DMS153 (cell line): ENCODE results near the gene RAG1.
A peak's percentile ranks its signal among the peaks of the same experiment; 100 is the strongest.
"Not testable (repeated sequence)": the region's sequence is repeated elsewhere in the genome, so short reads cannot be mapped to it uniquely, and the experiment has no call there.

ENCODE experiments used
- DNase-seq: peaks from one replicate; lab custom pipeline; 2025; lab: John Stamatoyannopoulos, UW

The RAG1 gene

DNA sequence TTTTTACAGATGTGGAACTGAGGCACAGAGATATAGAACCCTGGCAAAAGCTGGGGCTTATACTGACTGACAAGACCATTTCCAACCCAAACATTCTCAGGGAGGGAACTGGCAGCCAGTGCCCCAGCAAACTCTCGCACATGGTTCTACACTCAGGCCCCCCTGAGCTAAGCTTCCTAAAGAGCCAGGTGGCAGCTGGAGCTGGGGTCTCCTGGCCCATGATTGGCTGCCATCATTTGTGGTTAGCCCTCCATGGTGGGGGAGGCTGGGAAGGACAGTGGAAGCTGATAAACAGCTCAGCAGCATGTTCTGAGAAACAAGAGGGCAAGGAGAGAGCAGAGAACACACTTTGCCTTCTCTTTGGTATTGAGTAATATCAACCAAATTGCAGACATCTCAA lies at the start of gene RAG1:
TSS of gene RAG1 (plus strand) at position 314 of the 400 bp plus-strand sequence. CDS start 5,298 bp downstream, outside the sequence.
- no peak for DNase-seq

DNA sequence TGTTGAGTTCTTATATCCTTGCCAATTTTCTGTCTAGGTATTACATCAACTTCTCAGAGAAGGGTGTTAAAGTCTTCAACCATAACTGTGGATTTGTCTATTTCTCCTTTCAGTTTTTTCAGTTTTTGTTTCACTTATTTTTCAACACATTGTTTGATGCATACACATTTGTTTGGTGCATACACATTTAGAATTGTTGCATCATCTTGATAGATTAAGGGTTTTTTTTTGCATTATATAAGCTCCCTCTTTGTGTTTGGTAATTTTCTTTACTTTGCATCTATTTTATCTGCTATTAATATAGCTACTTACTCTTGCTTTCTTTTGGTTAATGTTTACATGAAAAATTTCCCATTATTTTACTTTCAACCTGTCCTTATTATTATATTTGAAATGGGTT lies 37.0 kb upstream of the RAG1 start:
- no peak for DNase-seq

DNA sequence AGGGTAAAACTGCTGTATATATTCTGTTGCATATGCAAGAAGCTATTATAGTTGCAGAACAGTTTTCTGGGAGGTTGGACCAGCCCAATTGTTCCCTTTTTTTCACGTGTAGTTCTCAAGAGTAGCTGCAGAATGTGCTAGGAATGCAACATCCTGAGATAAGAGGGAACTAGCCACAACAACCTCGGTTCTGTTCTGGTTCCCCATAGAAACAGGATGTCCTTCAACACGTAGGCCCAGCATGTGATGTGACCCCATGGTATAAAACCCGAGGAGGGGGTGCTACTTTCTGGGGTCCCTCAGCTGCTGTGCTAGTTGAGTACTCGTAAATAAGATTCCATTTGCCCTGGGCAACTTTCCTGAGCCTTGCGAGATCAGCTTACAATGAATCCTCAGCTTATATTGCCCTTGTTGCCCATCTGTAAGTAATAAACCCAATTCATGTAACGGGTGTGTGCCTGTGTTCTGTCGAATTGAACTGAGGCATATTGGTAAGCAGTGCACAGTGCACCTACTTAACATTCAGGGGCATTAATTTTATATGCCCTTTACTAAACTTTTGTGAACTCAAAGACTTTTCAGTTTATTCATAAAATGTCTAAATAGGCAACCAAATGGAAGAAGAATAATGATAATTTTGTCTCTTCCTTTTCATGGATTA lies 34.7 kb upstream of the RAG1 start:
- no peak for DNase-seq

DNA sequence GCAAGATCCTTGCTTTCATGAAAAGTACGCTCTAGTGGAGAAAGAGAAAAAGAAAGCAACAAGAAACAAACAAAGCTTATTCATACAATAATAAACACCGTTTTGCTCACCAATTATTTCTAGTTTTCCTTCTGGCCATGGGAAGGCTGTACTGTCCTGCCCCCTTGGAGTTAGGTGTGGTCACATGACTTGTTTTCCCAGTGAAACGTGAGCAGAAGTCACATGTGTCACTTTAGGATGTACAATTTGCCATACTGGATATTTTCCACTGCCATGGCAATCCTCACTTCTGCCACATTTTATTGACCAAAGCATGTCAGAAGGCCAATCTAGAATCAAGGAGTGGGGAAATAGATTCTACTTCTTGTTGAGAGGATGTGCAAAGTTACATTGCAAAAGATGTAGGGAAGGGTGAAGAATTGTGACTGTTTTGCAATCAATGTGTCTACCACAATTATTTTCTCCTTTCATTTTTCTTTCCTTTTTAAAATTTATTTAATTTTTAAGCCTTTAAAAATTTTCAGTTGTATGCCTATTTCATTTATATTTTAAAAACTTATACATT lies 33.4 kb upstream of the RAG1 start:
- DNase-seq: no peak

DNA sequence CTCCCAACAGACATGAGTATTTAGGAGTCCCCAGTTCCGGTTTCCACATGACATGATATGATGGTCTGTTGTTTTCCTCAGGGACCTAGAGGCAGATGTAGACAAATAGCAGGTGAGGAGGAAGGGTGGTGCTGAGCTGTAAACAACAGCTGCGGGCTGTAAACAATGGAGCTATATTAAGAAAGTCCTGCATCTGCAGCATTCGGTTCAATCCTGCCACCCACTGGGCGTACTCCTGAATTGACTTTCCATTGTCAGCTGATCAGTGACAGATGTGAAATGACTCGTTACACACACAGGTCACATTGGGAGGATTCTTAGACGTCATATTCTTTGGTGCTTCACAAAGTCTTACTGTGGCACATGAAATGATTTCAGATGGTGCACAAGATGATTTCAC lies 26.8 kb upstream of the RAG1 start:
- DNase-seq: peak; percentile 43

DNA sequence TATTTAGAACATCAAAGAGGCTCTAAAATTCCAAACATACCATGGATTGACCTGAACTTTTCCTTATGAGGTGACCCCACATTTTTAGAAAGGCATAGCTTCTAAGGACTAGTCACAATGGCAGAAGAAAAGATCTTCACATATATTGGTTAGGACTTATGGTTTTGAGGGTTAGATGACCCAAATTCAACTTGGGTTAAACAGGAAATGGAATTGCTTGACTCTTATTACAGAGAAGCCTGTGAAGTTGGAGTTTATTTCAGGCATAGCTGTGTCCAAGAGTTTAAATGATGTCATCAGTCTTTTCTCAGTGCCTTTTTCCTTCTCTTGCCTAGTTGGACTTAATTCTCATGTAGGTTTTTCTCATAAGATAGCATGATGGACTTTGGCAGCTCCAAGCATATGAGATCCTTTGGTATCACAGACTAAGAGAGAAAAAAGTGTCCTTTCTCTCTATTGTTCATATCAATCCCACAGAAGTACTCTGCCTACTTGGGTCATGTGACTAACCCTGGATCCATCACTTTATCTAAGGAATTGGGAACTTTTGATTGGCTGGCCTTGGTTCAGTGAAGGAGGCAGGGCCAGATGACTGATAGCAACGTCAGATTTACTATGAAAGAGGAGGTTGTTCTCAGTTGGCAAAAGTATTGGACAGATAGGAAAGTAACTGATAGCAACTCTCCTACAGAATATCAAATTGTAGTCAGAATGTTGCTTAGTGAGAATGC lies 17.3 kb upstream of the RAG1 start:
- DNase-seq: no peak

DNA sequence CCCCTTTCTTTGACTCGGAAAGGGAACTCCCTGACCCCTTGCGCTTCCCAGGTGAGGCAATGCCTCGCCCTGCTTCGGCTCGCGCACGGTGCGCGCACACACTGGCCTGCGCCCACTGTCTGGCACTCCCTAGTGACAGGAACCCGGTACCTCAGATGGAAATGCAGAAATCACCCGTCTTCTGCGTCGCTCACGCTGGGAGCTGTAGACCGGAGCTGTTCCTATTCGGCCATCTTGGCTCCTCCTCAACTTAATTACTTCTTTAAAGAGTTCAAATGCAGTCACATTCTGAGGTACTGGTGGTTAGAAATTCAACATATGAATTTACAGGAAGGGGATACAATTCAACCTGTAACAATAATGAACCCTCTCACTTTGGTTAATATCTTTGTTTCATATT lies 10.4 kb upstream of the RAG1 start:
- DNase-seq: not testable (repeated sequence)

DNA sequence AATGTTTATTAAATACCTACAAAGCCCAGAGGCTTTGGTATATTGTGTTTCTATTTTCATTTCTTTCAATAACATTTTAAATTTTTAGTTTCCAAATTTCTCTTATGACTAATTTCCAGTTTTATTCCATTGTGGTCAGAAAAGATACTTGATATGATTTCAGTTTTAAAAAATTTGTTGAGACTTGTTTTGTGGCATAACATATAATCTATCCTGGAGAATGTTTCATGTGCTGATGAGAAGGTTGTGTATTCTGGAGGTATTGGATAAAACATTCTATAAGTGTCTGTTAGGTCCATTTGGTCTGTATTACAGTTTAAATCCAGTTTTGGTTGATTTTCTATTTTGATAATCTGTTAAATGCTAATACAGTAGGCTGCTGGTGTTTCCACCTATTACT lies 9.8 kb upstream of the RAG1 start:
- no peak for DNase-seq

DNA sequence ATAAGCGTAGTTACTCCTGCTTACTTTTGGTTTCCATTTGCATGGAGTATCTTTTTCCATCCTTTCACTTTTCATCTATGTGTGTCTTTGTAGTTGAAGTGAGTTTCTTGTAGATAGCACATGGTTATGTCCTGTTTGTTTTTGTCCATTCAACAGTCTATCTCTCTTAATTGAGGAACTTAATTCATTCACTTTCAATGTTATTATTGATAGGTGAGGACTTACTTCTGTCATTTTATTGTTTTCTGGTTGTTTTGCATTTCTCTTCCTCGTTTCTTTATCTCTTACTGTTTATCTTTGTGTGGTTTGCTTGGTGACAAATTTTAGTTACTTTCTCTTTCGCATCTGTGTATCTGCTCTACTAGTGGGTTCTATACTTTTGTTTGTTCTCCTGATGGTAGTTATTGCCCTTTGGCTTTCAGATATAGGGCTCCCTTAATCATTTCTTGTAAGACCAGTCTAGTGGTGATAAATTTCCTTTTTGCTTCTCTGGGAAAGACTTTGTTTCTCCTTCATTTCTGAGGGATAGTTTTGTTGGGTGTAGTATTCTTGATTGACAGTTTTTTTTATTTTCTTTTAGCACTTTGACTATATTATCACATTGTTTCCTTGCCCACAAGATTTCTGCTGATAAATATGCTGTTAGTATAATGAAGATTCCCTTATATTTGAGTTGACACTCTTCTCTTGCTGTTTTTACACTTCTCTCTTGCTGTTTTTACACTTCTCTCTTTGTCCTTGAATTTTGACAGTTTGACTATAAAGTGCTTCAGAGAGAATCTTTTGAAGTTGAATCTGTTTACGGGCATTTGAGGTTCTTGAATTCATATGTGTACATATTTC lies 9.0 kb upstream of the RAG1 start:
- no peak for DNase-seq

DNA sequence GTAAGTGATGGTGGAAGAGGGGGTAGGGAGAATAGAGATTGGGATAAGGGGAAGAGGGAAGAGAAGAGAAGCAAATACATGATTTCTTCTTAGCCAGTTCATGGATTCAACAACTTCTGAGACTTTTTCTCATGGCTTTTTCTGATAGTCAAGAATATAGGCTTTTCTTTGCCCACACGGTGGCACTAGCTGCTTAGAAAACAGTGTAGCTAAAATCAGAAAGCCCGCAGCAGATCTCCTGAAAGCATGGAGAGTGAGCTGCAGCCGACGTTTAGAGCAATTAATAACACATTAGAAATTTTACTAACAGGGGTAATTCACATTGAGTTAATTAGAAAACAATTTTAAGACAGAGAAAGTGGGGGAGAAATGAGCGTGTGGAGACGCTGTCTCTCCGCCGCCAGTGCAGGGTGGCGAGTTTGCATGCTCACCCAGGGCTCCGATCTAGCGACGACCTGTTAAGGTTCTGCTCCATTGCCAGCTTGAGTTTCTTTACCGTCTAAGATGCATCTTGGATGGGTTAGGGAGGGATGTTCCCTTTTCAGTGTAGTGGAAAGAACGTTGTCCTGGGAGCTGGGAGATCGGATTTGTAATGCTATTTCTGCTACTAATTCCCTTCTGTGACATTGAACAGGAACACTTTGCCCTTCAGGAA lies 3.3 kb upstream of the RAG1 start:
- DNase-seq: peak; percentile 5

DNA sequence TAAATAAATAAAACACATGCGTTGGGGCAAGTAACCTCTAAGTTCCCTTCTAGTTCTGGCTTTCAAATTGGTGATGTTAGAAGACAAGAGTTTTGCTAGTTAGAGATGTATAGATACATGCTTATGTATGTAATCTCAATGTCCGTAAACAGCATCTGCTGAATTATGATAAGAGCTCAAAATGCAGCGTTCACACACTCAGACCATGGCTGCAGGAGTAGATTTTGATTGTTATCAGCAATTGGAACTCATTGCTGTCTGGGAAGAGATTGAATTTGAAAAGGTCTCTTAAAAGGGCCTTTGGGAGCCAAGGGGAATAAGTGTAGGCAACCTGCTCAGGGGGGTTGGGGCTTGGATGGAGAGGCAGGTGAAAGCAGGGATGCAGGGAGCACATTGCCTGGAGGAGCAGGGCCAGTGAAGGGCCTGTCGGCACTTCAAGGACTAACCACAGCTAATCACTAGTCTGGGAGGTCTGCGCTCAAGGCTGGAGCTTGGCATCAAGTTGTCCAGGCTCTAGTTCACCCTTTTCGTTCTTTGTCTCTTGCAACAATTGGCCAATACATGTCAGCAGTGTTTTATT lies 2.7 kb upstream of the RAG1 start:
- no peak for DNase-seq

DNA sequence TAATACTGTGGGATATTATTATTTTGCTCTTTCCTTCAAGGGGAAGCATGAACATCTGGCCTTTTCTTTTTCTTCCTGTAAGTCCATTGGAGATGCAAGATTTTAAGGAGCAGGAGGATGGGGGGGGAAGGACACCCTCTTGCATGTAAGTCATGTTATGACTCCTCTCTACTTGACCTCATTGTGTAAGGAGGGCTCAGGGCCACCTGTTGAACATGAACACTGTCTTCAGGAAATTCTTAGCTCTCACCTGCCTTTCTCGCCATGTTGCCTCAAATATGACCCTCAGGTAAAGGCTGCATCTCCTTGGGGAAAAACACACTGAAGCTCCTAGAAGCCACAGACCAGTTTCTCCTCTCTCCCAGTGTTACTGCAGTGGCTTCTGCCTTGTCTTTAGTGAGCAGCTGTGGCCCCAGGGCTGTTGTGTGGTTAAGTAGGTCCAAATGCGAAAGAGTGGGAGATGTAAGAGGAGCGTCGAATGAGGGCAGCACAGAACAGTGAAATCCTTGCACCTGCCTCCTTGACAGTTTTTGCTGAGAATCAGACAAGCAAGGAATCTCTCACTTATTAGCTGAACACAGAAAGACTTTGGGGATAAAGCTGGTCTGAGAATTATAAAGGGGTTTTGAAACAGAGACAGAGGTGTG lies 1.3 kb upstream of the RAG1 start:
- DNase-seq: no peak

DNA sequence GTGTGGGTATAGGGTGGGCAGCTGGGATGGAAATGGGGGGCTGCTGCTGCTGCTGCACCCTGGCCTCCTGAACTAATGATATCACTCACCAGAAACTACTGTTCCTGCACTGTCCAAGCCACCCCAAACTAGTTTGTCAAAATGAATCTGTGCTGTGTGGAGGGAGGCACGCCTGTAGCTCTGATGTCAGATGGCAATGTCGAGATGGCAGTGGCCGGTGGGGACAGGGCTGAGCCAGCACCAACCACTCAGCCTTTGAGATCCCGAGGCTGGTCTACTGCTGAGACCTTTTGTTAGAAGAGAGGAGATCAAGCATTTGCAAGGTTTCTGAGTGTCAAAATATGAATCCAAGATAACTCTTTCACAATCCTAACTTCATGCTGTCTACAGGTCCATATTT lies 1.3 kb downstream of the RAG1 start:
- no peak for DNase-seq

DNA sequence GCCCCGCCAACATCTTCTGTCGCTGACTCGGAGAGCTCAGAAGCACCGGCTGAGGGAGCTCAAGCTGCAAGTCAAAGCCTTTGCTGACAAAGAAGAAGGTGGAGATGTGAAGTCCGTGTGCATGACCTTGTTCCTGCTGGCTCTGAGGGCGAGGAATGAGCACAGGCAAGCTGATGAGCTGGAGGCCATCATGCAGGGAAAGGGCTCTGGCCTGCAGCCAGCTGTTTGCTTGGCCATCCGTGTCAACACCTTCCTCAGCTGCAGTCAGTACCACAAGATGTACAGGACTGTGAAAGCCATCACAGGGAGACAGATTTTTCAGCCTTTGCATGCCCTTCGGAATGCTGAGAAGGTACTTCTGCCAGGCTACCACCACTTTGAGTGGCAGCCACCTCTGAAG lies 6.7 kb downstream of the RAG1 start:
- no peak for DNase-seq

DNA sequence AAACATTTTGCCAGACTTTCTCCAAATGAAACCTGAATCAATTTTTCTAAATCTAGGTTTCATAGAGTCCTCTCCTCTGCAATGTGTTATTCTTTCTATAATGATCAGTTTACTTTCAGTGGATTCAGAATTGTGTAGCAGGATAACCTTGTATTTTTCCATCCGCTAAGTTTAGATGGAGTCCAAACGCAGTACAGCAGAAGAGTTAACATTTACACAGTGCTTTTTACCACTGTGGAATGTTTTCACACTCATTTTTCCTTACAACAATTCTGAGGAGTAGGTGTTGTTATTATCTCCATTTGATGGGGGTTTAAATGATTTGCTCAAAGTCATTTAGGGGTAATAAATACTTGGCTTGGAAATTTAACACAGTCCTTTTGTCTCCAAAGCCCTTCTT lies 9.6 kb downstream of the RAG1 start:
- no peak for DNase-seq

DNA sequence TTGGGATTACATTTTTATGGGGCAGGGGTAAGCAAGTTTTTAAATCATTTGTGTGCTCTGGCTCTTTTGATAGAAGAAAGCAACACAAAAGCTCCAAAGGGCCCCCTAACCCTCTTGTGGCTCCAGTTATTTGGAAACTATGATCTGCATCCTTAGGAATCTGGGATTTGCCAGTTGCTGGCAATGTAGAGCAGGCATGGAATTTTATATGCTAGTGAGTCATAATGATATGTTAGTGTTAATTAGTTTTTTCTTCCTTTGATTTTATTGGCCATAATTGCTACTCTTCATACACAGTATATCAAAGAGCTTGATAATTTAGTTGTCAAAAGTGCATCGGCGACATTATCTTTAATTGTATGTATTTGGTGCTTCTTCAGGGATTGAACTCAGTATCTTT lies 10.1 kb downstream of the RAG1 start:
- no peak for DNase-seq

DNA sequence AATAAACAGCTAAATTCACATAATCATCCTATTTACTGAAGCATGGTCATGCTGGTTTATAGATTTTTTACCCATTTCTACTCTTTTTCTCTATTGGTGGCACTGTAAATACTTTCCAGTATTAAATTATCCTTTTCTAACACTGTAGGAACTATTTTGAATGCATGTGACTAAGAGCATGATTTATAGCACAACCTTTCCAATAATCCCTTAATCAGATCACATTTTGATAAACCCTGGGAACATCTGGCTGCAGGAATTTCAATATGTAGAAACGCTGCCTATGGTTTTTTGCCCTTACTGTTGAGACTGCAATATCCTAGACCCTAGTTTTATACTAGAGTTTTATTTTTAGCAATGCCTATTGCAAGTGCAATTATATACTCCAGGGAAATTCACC lies 10.7 kb downstream of the RAG1 start:
- no peak for DNase-seq

DNA sequence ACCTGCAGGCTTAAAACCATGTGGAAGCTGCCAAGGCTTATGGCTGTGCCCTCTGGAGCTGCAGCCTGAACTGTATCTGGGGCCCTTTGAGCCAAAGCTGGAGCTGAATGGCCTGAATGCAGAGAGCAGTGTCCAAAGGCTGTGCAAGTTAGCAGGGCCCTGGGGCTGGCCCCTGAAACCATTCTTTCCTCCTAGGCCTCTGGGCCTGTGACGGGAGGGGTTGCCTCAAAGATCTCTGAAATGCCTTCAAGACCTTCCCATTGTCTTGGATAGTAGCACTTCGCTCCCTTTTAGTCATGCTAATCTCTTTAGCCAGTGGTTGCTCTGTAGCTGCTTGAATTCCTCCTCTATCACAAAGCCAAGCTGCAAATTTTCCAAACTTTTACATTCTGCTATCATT lies 13.7 kb downstream of the RAG1 start:
- no peak for DNase-seq

DNA sequence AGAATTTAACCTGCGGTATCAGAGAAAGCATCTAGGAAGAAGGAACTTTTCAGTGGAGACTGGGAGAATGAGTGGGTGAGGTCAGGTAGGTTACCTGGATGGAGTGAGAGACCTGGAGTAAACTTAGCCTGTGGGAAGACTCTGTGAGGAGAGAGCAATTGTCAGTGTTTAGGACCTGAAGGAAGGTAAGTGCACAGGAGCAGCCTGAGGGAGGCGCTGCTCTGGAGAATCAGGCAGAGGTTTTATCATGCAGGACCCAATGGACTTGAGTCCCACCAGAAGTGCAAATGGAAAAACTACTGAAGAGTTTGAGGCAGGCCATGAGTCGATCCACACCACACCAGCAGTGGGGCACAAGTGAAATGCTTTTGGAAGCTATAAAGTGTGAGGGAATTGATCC lies 15.9 kb downstream of the RAG1 start:
- DNase-seq: no peak

DNA sequence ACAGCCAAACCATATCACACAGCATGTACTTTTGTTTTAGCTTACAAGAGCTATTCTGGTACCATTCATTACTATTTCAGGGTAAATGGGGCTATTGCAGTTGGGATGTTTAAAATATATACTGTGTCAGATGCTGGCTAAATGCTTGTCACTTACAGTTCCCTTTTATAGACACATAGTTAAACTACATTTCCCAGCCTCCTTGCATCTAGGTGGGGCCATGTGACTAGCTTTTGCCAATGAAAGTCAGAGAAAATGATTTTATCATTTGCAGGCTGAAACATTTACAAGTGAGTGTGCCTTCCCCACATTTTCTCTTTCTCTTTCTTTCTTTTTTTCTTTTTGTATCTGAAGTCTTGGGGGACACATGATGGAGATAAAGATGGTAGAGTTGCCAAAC lies 18.7 kb downstream of the RAG1 start:
- no peak for DNase-seq

DNA sequence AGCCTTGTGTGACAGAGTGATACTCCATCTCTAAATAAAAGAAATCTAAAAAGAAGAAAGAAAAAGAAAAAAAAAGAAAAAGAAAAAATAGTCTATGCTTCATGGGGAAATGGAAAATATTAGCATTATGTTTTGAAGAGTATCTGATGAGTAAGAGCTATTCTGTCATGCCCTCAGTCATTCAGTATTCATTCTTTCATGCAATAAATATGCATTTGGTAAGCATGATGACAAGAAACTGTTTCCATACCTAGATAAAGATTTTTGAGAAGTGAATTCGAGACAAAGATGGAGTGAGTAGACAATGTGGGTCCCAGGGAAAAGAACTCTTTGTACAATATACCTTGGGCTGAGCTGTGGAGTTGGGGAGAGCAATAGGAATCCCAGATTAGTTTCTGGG lies 20.3 kb downstream of the RAG1 start:
- DNase-seq: no peak
